Endothelial cell of umbilical vein (primary cell): ENCODE data around the gene TSPAN14. TPM values are rescaled to one million over a fixed set of nuclear protein-coding genes. Genes with fewer than 3 reads are reported as not detected.

Source experiments
- BruUV-seq: library from RNA; stranded (reverse); fragments of 400-500 nt; replicated peaks from 2 replicates; lab custom pipeline; 2021; lab: Mats Ljungman, UMichigan
- CTCF ChIA-PET: fragments of 300-600, 350-600 bp; sonication (Branson Sonifier 250); formaldehyde crosslinking; loops from one replicate; lab custom pipeline; 2021; ENCODE audit warnings: antibody characterized with exemption, inconsistent platforms; lab: Charles Lee
- POLR2A ChIA-PET: fragments of 300-600, 350-600 bp; sonication (Branson Sonifier 250); formaldehyde crosslinking; loops from one replicate; lab custom pipeline; 2021; ENCODE audit warnings: antibody characterized with exemption, inconsistent platforms; lab: Charles Lee
- DNase-seq: peaks from one replicate; pipeline ENCODE4 v3.0.0-alpha.2; 2011; ENCODE audit warnings: low read depth, low spot score
- FAIRE-seq: peaks from 2 replicates; lab custom pipeline; 2011; peaks lifted over from hg19 to GRCh38; lab: Jason Lieb, UNC
- H2AFZ ChIP-seq: 2 replicates; pipeline ENCODE4 v1.6.0; 2012; ENCODE audit warnings: low read depth, low read length, control low read depth, inconsistent platforms
- H3K27ac ChIP-seq: 2 replicates; pipeline ENCODE4 v1.5.1; 2011; ENCODE audit warnings: low read depth, mild to moderate bottlenecking, control low read depth, low read length, moderate library complexity; ENCODE audit not compliant: insufficient read depth
- H3K27me3 ChIP-seq, 2 experiments: 2 replicates each; pipeline versions ENCODE4 v1.6.0 to v1.6.1; 2011; ENCODE audit warnings: low read length in 2 of 2, mixed read lengths in 1 of 2; ENCODE audit not compliant: control insufficient read depth in 2 of 2, insufficient read depth in 2 of 2
- H3K36me3 ChIP-seq, 2 experiments: 2 replicates in 1 of 2; 3 replicates in 1 of 2; pipeline ENCODE4 v1.5.1; 2011; ENCODE audit warnings: low read length in 2 of 2, mild to moderate bottlenecking in 1 of 2, moderate library complexity in 1 of 2; ENCODE audit not compliant: control insufficient read depth in 2 of 2, insufficient read depth in 2 of 2; ENCODE audit errors: extremely low read depth in 1 of 2
- H3K4me1 ChIP-seq: 3 replicates; pipeline ENCODE4 v1.5.1; 2011; ENCODE audit warnings: mild to moderate bottlenecking, low read length; ENCODE audit not compliant: control insufficient read depth, insufficient read depth; ENCODE audit errors: extremely low read depth
- H3K4me2 ChIP-seq: 2 replicates; pipeline ENCODE4 v1.6.1; 2011; ENCODE audit warnings: low read length, control low read depth, mixed read lengths; ENCODE audit not compliant: insufficient read depth
- H3K4me3 ChIP-seq, 3 experiments: fragments of 200-600 bp in 1 of 3; sonication (generic), shearing (Covaris generic) in 1 of 3; replicated peaks in 1 of 3; 2 replicates each; pipeline ENCODE4 v1.5.1; 2011 to 2016; ENCODE audit warnings: control low read depth in 3 of 3, low read length in 3 of 3, mild to moderate bottlenecking in 2 of 3, inconsistent platforms in 1 of 3, low read depth in 1 of 3, moderate library complexity in 1 of 3; ENCODE audit not compliant: insufficient read depth in 1 of 3
- H3K79me2 ChIP-seq: 2 replicates; pipeline ENCODE4 v1.6.0; 2012; ENCODE audit warnings: low read length, inconsistent platforms; ENCODE audit not compliant: control insufficient read depth, insufficient read depth
- H3K9ac ChIP-seq: replicated peaks from 2 replicates; pipeline ENCODE3; 2011; ENCODE audit warnings: low read length, control low read depth; ENCODE audit not compliant: insufficient read depth; ENCODE audit errors: extremely low read depth
- H3K9me1 ChIP-seq: replicated peaks from 3 replicates; pipeline ENCODE4 v1.6.0; 2011; ENCODE audit warnings: mild to moderate bottlenecking, low read length; ENCODE audit not compliant: control insufficient read depth, insufficient read depth; ENCODE audit errors: extremely low read depth
- H3K9me3 ChIP-seq: replicated peaks from 2 replicates; pipeline ENCODE4 v1.5.1; 2012; ENCODE audit warnings: low read length, inconsistent platforms; ENCODE audit not compliant: control insufficient read depth, insufficient read depth
- H4K20me1 ChIP-seq: replicated peaks from 2 replicates; pipeline ENCODE3; 2011; ENCODE audit warnings: mild to moderate bottlenecking, low read length; ENCODE audit not compliant: control insufficient read depth, insufficient read depth; ENCODE audit errors: extremely low read depth
- EZH2 ChIP-seq: IDR thresholded peaks from 2 replicates; pipeline ENCODE4 v1.6.1; 2012; ENCODE audit warnings: borderline replicate concordance, low read depth, mild to moderate bottlenecking, moderate library complexity, low read length, inconsistent platforms; ENCODE audit not compliant: severe bottlenecking
- FOS ChIP-seq: IDR thresholded peaks from 2 replicates; pipeline ENCODE4 v1.6.1; 2011; ENCODE audit warnings: mild to moderate bottlenecking, low read length, moderate library complexity, borderline replicate concordance; ENCODE audit not compliant: insufficient read depth
- GATA2 ChIP-seq: IDR thresholded peaks from 2 replicates; pipeline ENCODE4 v1.7.0; 2011; ENCODE audit warnings: low read depth, mild to moderate bottlenecking, moderate library complexity, mixed read lengths, low read length; ENCODE audit not compliant: insufficient read length, insufficient read depth
- JUN ChIP-seq: IDR thresholded peaks from 2 replicates; pipeline ENCODE4 v1.6.1; 2011; ENCODE audit warnings: borderline replicate concordance, low read depth; ENCODE audit not compliant: insufficient read length, insufficient read depth
- MYC ChIP-seq: IDR thresholded peaks from one replicate; pipeline ENCODE4 v1.6.1; 2011; ENCODE audit warnings: mild to moderate bottlenecking, low read depth, low read length
- POLR2A ChIP-seq: IDR thresholded peaks from 2 replicates; pipeline ENCODE4 v1.6.1; 2012; ENCODE audit warnings: low read depth, mild to moderate bottlenecking, control low read depth, low read length
- POLR2AphosphoS5 ChIP-seq: IDR thresholded peaks from 2 replicates; pipeline ENCODE4 v1.6.1; 2012; ENCODE audit warnings: low read depth, mild to moderate bottlenecking, control low read depth, low read length, moderate library complexity; ENCODE audit not compliant: insufficient read depth
- dilution Hi-C: fragments of 300-500 bp; cut with MboI; formaldehyde crosslinking; loops from one replicate; pipeline ENCODE4 v1.15.0; 2019; ENCODE audit warnings: low sequenced_read_pairs; ENCODE audit not compliant: extremely low pct_ligation_motif_present
- intact Hi-C: fragments of 100-400 bp; cut with micrococcal nuclease; formaldehyde crosslinking; loops from one replicate; pipeline ENCODE4 v1.10.0; 2022
- polyA plus RNA-seq, 4 experiments: library from polyadenylated mRNA; depleted of rRNA in 3 of 4; stranded (reverse) in 3 of 4; unstranded in 1 of 4; fragments of >200 nt; gene quantifications; 2 replicates each; pipeline versions ENCODE4 v1.2.1 to v1.2.3, GENCODE V29; 2011 to 2012; ENCODE audit warnings: missing spikeins in 1 of 4
- total RNA-seq: library from RNA; stranded (reverse); gene quantifications from 2 replicates; pipeline ENCODE4 v1.2.3, GENCODE V29; 2021
- TF ChIP-seq, protein P1 (sequence below), 2 donors: IDR thresholded peaks; 1 replicate in 1 of 2; 2 replicates in 1 of 2; pipeline ENCODE4 v1.5.1; 2011; ENCODE audit warnings: low read length in 2 of 2, mild to moderate bottlenecking in 2 of 2, moderate library complexity in 2 of 2, control low read depth in 1 of 2, inconsistent platforms in 1 of 2, low read depth in 1 of 2; ENCODE audit not compliant: insufficient read depth in 1 of 2; ENCODE audit errors: extremely low read depth in 1 of 2
- TF ChIP-seq, protein P2 (sequence below): IDR thresholded peaks from 2 replicates; pipeline ENCODE4 v1.6.1; 2011; ENCODE audit not compliant: insufficient read depth, insufficient read length

The TSPAN14 gene
- total and polyA plus RNA-seq, 2 donors (not counting 3 experiments of a cell fraction or from before 2014, with no cell fraction given), result 210 to 242 TPM

DNA sequence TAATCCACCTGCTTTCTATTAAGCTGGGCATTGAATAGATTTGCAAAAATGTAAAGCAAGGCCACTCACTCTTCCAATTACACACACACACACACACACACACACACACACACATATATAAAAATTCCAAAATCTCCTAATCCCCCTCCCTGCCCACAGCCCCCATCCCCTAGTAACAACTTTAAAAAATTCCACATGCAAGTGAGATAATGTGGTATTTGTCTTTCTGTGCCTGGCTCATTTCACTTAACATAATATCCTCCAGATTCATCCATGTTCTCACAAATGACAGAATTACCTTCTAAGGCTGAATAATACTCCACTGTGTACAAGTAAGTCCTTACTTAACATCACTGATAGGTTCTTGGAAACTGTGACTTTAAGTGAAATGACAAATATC, 107.8 kb downstream of the TSPAN14 start:
- no peak overlapping the region for H3K9ac ChIP-seq
- DNase-seq (no peak), FAIRE-seq (no peak)
- dilution Hi-C loops (no loop called here), intact Hi-C loops (no loop called here)
- no peaks in the 10 kb centered on the region for H4K20me1 ChIP-seq
- no peaks in the 10 kb centered on the region for H3K36me3 ChIP-seq
- no peak overlapping the region for H2AFZ ChIP-seq
- ChIA-PET CTCF (no interaction called here), POLR2A (no interaction called here)
- no peak overlapping the region for H3K4me3 ChIP-seq
- no TSS peak for BruUV-seq
- H3K4me1 ChIP-seq, result no peaks in the 10 kb centered on the region
- H3K9me3 ChIP-seq, result no peaks in the 10 kb centered on the region
- H3K4me2 ChIP-seq, result no peak overlapping the region
- H3K9me1 ChIP-seq, result no peaks in the 10 kb centered on the region
- H3K27ac ChIP-seq, result no peak overlapping the region
- no peaks in the 10 kb centered on the region for H3K79me2 ChIP-seq
- peaks cover 6 to 13% of the 10 kb centered on the region in 2 experiments for H3K27me3 ChIP-seq
- TF ChIP-seq MYC (no peak), POLR2AphosphoS5 (no peak), JUN (no peak), GATA2 (no peak), EZH2 (no peak), POLR2A (no peak), FOS (no peak)
- TF ChIP-seq, protein P1, sequence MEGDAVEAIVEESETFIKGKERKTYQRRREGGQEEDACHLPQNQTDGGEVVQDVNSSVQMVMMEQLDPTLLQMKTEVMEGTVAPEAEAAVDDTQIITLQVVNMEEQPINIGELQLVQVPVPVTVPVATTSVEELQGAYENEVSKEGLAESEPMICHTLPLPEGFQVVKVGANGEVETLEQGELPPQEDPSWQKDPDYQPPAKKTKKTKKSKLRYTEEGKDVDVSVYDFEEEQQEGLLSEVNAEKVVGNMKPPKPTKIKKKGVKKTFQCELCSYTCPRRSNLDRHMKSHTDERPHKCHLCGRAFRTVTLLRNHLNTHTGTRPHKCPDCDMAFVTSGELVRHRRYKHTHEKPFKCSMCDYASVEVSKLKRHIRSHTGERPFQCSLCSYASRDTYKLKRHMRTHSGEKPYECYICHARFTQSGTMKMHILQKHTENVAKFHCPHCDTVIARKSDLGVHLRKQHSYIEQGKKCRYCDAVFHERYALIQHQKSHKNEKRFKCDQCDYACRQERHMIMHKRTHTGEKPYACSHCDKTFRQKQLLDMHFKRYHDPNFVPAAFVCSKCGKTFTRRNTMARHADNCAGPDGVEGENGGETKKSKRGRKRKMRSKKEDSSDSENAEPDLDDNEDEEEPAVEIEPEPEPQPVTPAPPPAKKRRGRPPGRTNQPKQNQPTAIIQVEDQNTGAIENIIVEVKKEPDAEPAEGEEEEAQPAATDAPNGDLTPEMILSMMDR (IDR thresholded peaks at IDR 0.05; ENCODE audit: extremely low read depth in 1 of 2, insufficient read depth in 1 of 2, low read depth in 1 of 2, low read length in 2 of 2), result no peak
- TF ChIP-seq, protein P2, sequence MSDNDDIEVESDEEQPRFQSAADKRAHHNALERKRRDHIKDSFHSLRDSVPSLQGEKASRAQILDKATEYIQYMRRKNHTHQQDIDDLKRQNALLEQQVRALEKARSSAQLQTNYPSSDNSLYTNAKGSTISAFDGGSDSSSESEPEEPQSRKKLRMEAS, result no peak
